AG09309 (cell line): Measurements from ENCODE around the gene MAST3.
"Not testable (repeated sequence)": the region's sequence is repeated elsewhere in the genome, so short reads cannot be mapped to it uniquely, and the experiment has no call there.

Experiments used
- DNase-seq: peaks from one replicate; pipeline ENCODE4 v3.0.0-alpha.2; 2010; ENCODE audit warnings: low read depth
- H3K4me3 ChIP-seq: 2 replicates; pipeline ENCODE4 v1.5.1; 2011; ENCODE audit warnings: mild to moderate bottlenecking, low read depth, low read length, moderate library complexity; ENCODE audit not compliant: control insufficient read depth
- TF ChIP-seq, protein P1 (sequence below): IDR thresholded peaks from 2 replicates; pipeline ENCODE4 v1.5.1; 2011; ENCODE audit warnings: mild to moderate bottlenecking, low read depth, low read length, inconsistent platforms; ENCODE audit not compliant: insufficient read depth, control insufficient read depth; ENCODE audit errors: missing control alignments

The MAST3 gene

DNA sequence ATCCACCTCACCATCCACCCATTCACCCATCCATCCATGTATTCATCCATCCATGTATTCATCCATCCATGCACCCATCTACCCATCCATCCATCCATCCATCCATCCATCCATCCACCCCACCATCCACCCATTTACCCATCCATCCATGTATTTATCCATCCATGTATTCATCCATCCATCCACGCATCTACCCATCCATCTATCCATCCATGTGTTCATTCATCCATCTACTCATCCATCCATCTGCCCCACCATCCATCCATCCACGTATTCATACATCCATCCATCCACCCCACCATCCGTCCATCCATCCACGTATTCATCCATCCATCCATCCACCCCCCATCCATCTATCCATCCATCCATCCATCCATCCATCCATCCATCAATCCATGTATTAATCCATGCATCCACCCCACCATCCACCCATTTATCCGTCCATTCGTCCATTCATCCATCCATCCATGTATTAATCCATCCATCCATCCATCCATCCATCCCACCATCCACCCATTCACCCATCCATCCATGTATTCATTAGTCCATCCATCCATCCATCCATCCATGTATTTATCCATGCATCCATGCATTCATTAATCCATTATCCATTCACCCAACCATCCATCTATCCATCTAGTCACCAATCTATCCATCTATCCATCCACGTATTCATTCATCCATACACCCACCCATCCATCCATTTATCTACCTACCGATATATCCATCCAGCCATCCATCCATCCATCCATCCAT lies 13.5 kb upstream of the MAST3 start:
- DNase-seq: no peak
- TF ChIP-seq, protein P1, sequence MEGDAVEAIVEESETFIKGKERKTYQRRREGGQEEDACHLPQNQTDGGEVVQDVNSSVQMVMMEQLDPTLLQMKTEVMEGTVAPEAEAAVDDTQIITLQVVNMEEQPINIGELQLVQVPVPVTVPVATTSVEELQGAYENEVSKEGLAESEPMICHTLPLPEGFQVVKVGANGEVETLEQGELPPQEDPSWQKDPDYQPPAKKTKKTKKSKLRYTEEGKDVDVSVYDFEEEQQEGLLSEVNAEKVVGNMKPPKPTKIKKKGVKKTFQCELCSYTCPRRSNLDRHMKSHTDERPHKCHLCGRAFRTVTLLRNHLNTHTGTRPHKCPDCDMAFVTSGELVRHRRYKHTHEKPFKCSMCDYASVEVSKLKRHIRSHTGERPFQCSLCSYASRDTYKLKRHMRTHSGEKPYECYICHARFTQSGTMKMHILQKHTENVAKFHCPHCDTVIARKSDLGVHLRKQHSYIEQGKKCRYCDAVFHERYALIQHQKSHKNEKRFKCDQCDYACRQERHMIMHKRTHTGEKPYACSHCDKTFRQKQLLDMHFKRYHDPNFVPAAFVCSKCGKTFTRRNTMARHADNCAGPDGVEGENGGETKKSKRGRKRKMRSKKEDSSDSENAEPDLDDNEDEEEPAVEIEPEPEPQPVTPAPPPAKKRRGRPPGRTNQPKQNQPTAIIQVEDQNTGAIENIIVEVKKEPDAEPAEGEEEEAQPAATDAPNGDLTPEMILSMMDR: no peak
- H3K4me3 ChIP-seq: no peak overlapping the region

DNA sequence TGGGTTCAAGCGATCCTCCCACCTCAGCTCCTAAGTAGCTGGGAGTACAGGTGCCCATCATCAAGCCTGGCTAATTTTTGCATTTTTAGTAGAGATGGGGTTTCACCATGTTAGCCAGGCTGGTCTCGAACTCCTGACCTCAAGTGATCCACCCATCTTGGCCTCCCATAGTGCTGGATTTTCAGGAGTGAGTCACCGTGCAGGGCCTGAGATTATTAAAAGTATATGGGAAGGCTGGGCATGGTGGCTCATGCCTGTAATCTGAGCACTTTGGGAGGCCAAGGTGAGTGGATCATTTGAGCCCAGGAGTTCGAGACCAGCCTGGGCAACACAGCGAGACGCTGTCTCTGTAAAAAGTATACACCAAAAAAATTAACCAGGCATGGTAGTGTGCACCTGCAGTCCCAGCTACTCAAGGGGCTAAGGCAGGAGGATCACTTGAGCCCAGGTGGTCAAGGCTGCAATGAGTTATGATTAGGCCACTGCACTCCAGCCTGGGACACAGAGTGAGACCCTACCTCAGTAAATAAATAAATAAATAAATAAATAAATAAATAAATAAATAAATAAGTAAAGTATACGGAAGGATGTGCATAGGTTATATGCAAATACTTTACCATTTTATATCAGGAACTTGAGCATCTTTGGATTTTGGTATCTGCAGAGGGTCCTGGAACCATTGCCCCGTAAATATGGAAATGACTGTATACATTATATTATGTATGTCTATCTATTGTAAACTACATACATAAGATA lies 11.7 kb upstream of the MAST3 start:
- TF ChIP-seq, protein P1: no peak
- H3K4me3 ChIP-seq: no peak overlapping the region
- no peak for DNase-seq

DNA sequence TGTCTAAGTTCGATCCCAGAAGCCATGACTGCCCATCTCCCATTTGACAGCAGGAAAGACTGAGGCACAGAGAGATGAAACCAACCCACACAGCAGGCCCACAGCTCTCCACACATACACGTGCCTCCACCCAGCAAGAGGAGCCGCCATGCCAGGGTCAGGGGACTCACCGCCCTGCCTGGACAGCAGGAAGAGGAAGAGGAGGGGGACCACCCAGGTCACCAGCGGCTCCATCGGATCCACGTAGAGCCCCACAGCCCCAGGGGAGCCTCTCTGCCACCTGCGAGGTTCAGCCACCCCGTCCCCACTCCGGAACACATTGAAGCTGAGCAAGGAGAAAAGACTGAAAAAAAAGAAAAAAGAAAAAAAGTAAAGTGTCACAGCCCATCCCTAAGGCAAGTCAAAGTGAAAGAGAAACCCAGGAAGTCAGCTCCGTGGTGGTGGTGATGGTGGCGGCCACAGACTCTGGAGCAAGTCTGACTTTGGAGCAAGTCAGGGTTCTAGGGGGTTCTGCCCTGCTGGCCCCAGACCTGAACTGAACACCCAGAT lies 10.9 kb upstream of the MAST3 start, which contains the start of gene IL12RB1:
IL12RB1 (minus strand) TSS at position 345 of the 549 bp plus-strand sequence; CDS start at position 234, 111 bp downstream.
- no peak within 1 kb of the TSS; the same call in 1 of the 2 replicates for H3K4me3 ChIP-seq
- DNase-seq: no peak
- TF ChIP-seq, protein P1: no peak

DNA sequence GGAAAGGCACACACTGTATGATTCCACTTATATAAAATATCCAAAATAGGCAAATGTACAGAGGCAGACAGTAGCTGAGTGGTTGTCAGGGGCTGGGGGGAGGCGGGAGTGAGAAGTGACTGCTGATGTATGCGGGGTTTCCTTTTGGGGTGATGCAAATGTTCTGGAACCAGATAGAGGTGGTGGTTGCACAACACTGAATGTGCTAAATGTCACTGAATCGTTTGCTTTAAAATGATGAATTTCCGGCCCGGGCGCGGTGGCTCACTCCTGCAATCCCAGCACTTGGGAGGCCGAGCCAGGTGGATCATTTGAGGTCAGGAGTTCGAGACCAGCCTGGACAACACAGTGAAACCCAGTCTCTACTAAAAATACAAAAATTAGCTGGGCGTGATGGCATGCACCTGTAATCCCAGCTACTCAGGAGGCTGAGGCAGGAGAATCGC lies 8.5 kb upstream of the MAST3 start:
- not testable (repeated sequence) for DNase-seq, H3K4me3 ChIP-seq

DNA sequence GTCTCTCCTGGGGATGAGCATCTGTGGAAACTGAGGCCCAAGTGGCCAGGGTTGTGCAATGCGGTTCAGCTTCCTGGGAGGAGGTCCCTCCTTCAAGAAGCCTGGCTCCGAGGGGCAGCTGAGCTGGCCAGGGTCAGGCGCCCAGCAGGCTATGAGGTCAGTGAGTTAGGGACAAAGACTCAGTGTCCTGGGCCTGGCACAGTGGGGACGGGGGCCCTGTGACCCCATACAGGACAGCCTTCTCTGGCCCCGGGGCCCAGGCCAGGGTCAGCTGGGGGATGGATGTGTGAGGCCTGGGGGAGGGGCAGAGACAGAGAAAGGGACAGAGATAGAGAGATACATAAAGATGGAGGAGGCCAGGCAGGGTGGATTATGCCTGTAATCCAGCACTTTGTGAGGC lies 7.9 kb upstream of the MAST3 start:
- TF ChIP-seq, protein P1: no peak
- no peak overlapping the region for H3K4me3 ChIP-seq
- DNase-seq: no peak

DNA sequence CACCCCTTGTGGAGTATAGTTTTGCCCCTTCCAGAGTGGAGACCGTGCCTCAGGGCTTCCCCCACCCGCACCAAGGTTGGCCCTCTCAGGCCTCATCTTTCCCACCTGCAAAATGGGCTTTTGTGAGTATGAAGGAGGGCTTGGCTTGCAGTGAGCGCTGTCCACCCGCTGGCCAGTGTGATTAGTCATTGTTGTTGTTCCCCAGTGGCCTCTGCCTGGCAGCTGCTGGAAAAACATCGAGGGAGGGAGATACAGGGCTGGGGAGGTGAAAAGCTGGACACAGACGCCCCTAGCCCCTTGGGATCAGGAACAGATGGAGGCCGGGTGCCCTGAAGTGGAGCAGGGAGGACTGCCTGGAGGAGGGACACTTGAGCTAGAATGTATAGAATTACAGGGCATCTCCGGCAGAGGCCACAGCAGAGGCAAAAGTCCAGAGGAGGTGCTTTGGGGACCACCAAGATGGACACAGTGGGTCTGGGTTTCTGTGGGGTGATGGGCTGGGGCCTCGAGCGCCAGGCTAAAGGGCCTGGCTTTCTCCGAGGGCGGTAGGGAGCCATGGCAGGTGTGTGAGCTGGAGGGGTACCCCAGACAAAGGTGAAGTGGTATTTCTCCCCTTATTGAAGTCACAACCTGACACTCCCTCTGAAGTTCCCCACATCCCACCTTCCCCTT lies 6.9 kb upstream of the MAST3 start:
- TF ChIP-seq, protein P1: no peak
- H3K4me3 ChIP-seq: no peak overlapping the region
- DNase-seq: no peak
